ENCODE data around the gene CACNA2D1.

GRCh38 chr7:82050792-82051191 is 392.8 kb downstream of the CACNA2D1 start:
- TF ChIP-seq CTCF (IDR thresholded peaks at IDR 0.05) (no peak), POLR2A (IDR thresholded peaks at IDR 0.05) (no peak)
